ENCODE measurements around the gene FCRL5.

FCRL5 gene

DNA sequence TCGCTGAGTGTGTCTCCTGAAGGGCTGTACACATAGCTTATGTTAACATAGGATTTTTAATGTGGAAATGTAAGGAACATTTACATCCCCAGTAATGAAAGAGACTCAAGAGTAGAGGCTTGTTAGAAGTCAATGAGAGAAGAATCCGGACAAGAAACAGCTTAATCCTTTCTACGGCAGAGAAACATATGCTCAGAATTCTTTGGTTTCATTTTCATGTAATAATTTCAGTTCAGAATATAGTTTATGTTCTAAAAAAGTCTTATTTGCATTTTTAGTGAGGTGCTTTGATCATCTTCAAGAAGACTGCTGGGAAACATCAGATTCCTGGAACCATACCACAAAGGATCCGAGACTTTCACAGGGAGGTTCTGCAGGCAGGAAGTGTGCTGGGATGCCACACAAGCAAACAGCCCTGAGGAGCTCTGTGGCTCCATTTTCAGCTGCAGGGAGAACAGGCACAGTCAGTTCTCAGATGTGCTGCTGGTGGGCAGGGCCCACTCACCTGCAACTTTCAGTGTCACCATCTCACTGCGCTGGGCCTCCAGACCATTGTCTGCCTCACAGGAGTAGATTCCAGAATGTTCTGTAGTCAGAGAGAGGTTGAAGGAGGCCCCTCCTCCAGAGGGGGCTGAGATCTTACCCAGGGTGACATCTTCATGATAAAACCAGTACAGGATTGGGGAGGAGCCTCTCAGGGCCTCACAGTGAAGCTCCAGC, 28.4 kb downstream of the FCRL5 start:
- DNase-seq (ENCODE audit: low read depth in 3 of 3), result no peak

- no peak for DNase-seq (ENCODE audit: low read depth in 3 of 3)
Measured at GRCh38 chr1:157521056-157521455, 31.3 kb downstream of the FCRL5 start.

GRCh38 chr1:157520386-157520935, 31.9 kb downstream of the FCRL5 start:
- no peak for DNase-seq (ENCODE audit: low read depth in 3 of 3)

DNA sequence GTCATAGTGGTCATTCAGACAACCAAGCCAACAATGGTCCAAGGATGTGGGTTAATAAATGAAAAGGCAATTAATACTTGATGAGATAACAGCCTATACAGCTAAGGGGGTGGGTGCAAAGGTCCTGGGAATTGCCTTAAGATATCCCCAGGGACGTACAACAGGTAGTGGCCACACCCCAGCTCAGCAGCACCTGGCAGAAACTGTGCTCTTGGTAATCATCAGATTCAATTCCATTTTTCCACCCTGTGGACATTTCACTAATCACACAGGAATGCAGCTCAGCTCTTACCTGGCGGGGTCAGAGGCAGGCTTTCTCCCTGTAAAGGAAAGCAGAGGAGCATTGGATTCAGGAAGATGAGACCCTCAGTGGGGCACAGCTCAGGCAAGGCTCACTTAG, 32.9 kb downstream of the FCRL5 start:
- DNase-seq (ENCODE audit: low read depth in 3 of 3), result no peak

GRCh38 chr1:157517016-157517415, 35.3 kb downstream of the FCRL5 start:
- no peak for DNase-seq (ENCODE audit: low read depth in 3 of 3)

- DNase-seq (ENCODE audit: low read depth in 3 of 3), result no peak
Measured at GRCh38 chr1:157515709-157516108, 36.6 kb downstream of the FCRL5 start.

DNA sequence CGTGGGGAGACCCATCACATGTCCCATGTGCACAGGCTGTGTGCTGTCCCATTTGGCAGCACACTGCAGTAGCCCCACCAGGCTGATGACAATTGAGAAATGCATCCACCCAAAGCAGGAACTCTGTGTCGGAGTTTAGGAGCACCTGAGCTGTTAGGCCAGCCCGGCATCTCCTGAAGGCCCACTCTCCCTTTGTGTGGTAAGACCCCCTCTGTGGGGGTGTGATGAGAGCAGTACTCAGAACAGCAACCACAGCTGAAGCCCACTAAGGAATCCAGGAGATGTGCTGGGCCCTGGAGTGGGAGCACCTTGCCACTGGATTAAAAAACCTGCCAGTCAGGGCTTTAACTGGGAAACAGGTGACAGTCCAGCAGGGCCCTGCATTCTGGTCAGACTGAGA, 37.2 kb downstream of the FCRL5 start:
- DNase-seq (ENCODE audit: low read depth in 3 of 3), result no peak

DNA sequence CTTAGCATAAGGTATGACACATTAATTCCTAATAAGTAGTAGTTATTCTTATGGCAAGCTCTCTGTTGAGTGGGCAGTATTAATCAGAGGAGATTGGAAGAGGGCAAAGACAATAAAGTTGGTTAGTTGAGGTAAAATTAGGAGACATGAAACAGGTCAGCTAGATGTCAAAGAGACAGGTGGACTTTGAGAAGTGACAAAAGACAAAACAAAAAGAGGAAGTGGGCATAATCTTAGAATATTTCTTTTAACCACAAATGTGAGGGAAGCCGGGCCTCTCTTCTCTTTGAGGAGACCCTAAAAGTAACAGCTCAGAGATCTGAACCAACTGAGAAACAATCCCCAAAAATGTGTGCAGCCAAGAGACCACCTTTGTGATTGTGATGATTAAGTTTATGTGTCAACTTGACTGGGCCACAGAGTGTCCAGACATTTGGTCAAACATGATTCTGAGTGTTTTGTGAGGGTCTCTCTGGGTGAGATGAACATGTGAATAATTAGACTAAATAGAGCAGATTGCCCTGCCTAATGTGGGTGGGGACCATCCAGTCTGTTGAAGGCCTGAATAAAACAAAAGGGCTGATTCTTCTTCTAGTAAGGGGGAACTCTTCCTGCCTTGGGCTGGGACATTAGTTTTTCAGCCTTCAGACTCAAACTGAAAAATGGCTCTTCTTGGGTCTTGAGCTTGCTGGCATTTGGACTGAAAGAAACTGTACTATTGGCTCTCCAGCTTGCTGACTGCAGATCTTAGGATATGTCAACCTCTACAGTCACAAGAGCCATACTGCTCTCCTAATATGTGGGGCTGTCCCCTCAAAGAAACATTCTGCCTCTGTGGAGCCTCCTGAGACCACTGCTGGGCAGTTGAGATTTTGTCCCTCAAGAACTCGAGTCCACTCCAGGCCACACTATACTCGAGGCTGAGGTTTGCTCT, 40.0 kb downstream of the FCRL5 start:
- DNase-seq (ENCODE audit: low read depth in 3 of 3), result no peak

DNA sequence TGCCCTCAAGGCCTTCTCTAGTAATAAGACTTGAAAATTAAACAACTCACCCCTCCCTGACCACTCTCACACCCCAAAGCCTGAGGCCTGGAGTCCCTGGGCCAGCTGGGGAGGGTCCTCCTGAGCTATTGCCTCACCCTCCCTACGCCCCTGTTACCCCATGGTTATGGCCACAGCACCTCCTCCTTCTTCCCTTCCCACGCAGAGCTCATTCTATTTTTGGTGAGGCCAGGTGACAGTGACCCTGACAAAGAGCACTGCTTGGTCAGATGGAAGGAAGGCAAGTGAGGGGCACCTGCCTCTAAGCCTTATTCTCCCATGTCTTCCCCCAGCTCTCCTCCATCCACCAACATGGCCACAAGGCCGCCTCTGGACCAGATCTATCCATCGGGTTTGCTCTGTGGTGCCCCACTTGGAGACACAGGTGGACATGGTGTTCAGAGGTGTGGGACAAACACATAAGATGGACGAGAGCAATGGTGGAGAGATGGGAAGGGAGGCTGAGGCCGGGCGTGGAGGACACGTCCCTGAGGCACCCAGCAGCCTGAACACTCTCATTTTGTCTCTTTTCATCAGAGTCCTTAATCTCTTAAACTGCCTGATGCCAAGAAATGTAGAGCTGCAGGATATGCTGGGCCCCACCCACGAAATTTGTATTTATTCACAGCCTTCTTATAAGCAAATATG, 42.6 kb downstream of the FCRL5 start:
- no peak for DNase-seq (ENCODE audit: low read depth in 3 of 3)

DNA sequence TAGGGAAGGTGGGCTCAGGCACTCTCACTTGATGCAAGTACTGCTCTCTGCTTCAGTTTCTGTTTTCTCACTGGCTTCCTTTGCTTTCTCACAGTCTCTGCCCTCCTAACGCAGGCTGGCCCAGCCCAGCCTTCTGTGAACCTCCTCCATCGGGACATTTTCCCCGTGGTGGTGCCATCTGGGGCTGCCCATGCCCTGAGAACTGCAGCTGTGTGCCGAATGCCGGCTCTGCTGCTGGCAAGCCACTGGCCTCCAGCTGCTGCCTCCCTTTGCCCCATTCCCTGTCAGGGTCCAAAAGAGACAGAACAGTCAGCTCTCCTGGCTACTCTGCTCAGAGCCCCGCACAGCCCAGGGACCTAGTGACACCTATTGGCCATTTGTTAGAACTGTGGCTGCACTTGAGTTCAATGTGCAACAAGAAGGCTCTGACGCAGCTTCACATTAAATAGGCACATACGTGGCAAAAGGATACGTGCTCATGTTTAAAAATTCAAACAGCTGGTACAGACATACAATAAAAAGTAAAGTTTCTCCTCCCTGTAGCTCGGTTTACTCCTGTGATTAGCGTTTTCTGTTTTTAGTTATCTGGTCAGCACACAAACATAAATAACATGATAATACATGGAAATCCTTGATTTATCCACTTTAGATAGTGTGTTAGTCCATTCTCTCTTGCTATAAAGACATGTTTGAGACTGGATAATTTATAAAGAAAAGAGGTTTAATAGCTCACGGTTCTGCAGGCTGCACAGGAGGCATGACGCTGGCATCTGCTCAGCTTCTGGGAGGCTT, 46.6 kb downstream of the FCRL5 start:
- DNase-seq (ENCODE audit: low read depth in 3 of 3), result no peak

GRCh38 chr1:157504646-157505045, 47.7 kb downstream of the FCRL5 start:
- DNase-seq (ENCODE audit: low read depth in 3 of 3), result no peak

GRCh38 chr1:157499521-157499920, 52.8 kb downstream of the FCRL5 start:
- no peak for DNase-seq (ENCODE audit: low read depth in 3 of 3)

GRCh38 chr1:157498736-157499090, 53.6 kb downstream of the FCRL5 start:
- no peak for DNase-seq (ENCODE audit: low read depth in 3 of 3)

- no peak for DNase-seq (ENCODE audit: low read depth in 3 of 3)
Measured at GRCh38 chr1:157497987-157498735, 54.2 kb downstream of the FCRL5 start.

- DNase-seq (ENCODE audit: low read depth in 3 of 3), result no peak
Measured at GRCh38 chr1:157497284-157497683, 55.0 kb downstream of the FCRL5 start.

DNA sequence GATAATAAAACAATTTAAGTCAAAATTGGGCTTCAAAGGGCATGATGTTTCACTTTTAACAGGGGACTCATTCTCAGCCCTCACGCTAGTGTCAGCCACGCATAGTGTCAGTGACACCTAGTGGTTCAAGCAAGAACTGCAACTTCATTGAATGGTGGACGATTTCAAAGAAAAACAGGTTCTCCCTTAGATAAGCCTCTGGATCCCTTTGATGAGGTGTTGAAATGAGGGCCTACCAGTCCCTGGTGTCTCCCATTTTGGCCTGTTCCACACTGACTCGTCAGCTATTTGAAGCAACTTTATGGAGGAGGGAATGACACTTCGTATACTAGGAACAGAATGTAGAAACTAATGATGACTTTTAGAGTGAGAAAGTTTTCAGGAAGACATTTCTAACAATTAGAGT, 56.2 kb downstream of the FCRL5 start:
- no peak for DNase-seq (ENCODE audit: low read depth in 3 of 3)

DNA sequence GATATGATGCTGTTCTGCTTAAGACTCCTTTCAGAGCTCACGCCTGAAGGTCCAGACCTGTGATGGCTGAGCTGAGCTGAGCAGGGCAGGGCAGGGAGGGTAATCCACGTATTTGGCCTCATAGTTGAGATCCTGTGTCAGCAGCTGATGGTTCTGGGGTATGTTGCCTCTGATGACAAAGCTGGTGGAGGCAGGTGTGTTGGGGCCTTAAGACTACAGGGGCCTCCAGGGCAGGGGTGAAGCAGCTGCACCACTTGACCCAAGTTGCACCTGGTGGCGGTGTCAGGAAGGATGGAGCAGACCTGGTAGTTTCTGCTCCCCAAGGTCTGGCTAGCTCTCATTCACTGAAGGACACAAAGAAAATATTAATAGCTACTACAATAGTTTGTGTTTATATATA, 57.0 kb downstream of the FCRL5 start:
- DNase-seq (ENCODE audit: low read depth in 3 of 3), result no peak

DNA sequence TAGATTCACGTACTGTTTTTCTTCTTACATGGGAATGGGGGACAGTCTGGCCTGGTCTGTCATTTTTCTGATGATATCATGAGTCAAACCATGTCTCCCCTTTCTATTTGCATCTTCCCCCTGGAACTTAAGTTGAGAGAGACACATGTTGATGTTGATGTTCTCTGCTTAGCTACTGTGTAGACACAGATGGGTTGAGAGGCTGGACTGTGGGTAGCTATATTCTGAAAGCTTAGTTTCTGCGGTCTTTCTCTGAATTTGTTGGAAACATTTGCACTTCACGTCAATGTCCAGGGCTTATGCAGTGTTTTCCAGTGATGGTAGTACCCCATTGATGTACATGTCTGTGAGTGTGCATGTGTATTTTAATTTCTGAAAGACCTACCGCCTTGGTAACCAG, 58.2 kb downstream of the FCRL5 start:
- no peak for DNase-seq (ENCODE audit: low read depth in 3 of 3)

GRCh38 chr1:157490467-157491165, 61.7 kb downstream of the FCRL5 start:
- DNase-seq (ENCODE audit: low read depth in 3 of 3), result peak in 1 of 3 experiments; percentile 36

GRCh38 chr1:157488156-157488555, 64.2 kb downstream of the FCRL5 start:
- no peak for DNase-seq (ENCODE audit: low read depth in 3 of 3)

Measured in stimulated activated CD4-positive, alpha-beta T cell treated with anti-CD3 and anti-CD28 coated beads, TNF-alpha, amount 100 ng/mL, for 4 hours (primary cell).